ENCODE results near the gene FURIN.
"Not testable (repeated sequence)": the region's sequence is repeated elsewhere in the genome, so short reads cannot be mapped to it uniquely, and the experiment has no call there.

Gene FURIN

DNA sequence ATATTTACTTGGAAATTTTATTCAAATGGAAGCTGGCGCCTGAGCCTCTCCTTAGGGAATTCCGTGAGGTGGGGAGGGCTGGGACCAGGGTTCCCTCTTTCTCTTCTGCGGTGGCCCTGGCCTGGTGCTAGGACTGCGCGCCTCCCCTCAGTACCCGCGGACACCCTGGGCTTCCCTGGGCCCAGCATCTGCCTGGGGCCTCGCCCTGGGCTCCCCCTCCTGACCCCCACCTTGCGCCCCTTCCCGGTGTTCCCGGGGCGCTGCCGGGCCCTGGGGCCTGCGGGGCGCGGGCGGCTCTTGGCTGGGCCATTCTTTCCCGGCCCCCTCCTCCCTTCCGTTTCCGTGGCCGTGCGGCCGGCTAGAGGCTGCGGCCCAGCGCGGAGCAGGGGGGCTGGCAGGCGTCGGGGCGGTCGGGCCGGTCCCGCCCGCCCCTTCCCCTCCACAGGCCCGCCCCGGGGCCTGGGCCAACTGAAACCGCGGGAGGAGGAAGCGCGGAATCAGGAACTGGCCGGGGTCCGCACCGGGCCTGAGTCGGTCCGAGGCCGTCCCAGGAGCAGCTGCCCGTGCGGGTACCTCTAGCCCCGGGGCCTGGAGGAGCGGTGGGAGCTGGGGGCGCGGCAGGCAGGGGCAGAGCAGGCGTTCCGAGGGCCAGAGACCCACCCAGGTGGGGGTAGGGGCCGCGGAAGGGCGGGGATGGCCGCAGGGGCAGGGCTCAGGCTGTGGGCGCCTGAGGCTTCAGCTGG lies 15.8 kb downstream of the FURIN start, which contains the start of gene FES:
FES (plus strand) TSS at position 529 of the 743 bp plus-strand sequence. CDS start 542 bp downstream, outside the sequence.
- DNase-seq = peak in 1 of 2 donors; percentile 51

DNA sequence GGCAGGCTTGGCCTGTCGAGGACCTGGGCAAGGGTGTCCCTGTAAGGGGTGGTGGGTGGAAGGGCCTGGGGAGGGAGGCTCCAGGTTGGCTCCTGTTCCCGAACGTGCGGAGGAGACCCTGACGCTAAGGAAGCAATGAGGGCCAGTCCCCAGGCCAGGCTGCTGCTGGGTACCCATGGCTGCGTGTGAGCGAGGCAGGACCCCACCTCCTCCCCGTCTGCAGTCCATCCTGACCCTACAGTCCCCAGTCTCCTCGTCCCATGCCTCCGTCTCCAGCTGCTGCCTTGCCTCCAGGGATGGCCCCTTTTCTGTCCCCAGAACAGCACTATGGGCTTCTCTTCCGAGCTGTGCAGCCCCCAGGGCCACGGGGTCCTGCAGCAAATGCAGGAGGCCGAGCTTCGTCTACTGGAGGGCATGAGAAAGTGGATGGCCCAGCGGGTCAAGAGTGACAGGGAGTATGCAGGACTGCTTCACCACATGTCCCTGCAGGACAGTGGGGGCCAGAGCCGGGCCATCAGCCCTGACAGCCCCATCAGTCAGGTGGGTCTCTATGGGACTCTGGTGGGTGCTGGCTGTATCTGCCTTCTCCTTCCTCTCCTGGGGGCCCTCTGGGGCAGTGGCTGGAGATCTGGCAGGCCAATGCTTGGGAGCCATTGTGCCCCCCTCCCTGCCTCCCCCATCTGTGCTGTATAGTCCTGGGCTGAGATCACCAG lies 16.5 kb downstream of the FURIN start:
- DNase-seq = no peak

DNA sequence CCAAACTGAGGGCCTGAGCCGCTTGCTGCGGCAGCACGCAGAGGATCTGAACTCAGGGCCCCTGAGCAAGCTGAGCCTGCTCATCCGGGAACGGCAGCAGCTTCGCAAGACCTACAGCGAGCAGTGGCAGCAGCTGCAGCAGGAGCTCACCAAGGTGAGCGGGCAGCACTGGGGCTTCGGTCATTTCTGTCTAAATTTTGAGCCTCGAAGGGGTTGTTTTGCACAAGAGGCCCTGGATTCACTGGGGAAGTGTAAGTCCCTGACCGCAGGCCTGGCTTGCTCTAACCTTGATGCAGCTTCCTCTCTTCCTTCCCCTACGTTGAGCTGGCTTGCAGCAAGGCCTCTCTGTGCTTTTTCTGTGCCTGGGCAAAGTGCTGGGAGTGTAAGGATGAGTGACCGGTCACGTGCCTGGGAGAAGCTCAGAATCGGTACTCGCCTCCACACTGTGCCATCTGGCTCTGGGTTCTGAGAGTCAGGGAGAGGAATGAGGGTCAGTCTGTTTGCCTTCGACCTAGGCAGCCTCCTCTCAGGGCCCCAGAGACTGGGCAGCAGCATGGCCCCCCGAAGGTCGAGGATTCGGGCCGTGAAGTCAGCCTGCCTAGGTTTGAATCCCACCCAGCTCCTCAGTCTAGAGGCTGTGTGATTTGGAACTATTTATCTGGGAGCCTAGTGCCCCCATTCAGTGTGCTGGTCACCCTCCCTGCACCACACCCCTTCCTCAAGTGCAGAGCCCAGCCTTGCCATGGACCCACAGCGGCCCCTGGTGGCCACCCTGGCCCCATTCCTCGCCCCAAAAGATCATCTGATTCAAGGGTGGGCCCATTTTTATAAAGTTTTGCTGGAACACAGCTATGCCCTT lies 17.3 kb downstream of the FURIN start:
- peak; percentile 77 to 80 for DNase-seq

DNA sequence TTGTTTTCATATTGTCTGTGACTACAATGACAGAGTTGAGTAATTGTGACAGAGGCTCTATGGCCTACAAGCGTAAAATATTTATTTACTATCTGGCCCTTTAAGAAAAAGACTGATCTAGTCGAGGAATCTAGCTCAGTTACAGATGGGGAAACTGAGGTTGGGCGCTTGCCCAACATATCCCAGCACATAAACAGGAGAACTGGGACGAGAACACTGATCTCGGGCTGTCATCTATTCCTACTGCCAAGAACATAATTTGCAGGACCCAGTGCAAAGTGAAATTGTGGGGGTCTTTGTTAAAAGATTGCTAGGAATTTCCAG lies 17.9 kb downstream of the FURIN start:
- DNase-seq = no peak

GRCh38 chr15:90887037-90887481 lies 18.7 kb downstream of the FURIN start:
- no peak for DNase-seq

- no peak for DNase-seq
These were observed 20.9 kb downstream of the FURIN start for GRCh38 chr15:90889313-90889730.

GRCh38 chr15:90889736-90890456 lies 21.5 kb downstream of the FURIN start:
- no peak for DNase-seq

GRCh38 chr15:90890839-90891238 lies 22.5 kb downstream of the FURIN start:
- no peak for DNase-seq

- DNase-seq = no peak
These were observed 23.1 kb downstream of the FURIN start for GRCh38 chr15:90891346-90891949.

DNA sequence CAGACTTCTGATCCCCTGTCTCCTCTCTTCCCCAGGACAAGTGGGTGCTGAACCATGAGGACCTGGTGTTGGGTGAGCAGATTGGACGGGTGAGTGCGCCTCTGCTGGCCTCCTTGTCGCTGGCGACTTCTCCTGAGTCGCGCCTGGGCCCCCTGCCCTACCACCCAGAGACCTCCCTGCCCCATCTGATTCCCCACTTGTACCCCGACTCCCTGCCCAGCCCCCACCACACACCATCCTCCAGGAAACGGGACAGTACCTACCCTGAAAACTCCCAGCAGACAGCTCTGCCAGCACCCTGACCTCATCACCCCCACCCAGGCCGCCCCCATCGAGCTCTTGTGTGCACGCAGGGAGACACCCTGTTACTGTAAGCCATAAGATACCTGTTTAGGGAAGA lies 23.6 kb downstream of the FURIN start:
- DNase-seq = no peak

- no peak for DNase-seq
These were observed 24.2 kb downstream of the FURIN start for GRCh38 chr15:90892498-90893174.

DNA sequence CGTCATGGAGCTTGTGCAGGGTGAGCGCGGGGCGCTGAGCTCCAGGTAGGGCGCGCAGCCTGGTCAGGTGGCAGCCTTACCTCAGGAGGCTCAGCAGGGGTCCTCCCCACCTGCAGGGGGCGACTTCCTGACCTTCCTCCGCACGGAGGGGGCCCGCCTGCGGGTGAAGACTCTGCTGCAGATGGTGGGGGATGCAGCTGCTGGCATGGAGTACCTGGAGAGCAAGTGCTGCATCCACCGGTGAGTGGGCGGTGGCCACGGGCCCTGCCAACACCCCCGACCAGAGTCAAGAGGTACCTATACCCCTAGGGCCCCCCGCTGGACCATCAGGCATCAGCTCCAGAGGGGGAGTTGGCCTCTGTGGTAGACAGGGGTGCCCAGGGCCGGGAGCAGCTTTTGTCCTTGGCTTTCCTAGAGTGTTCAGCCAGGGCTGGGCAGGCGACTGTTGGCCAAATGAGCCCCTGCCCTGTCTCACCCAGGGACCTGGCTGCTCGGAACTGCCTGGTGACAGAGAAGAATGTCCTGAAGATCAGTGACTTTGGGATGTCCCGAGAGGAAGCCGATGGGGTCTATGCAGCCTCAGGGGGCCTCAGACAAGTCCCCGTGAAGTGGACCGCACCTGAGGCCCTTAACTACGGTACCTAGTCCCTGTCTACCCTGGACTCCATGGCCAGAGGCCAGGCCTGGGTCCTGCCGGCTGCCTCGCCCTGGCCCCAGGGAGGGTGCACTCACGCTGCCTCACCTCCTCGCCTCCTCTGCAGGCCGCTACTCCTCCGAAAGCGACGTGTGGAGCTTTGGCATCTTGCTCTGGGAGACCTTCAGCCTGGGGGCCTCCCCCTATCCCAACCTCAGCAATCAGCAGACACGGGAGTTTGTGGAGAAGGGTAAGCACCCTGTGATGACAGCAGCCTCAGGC lies 25.0 kb downstream of the FURIN start:
- no peak for DNase-seq

GRCh38 chr15:90895571-90896117 lies 27.3 kb downstream of the FURIN start:
- no peak for DNase-seq

- DNase-seq = not testable (repeated sequence)
These were observed 28.8 kb downstream of the FURIN start for GRCh38 chr15:90897131-90897655.

GRCh38 chr15:90901175-90902039 lies 33.0 kb downstream of the FURIN start:
- no peak for DNase-seq

GRCh38 chr15:90902040-90902839 lies 33.9 kb downstream of the FURIN start:
- peak; percentile 67 to 78 for DNase-seq

GRCh38 chr15:90902840-90903732 lies 34.7 kb downstream of the FURIN start, which contains the start of gene MAN2A2:
Gene MAN2A2, plus strand, starts transcription at chr15:90903302. Its CDS starts 906 bp downstream, at chr15:90904208.
- DNase-seq = peak; percentile 59 to 73
